Ishikawa (cell line): ENCODE measurements around the gene C12orf42.

ENCODE experiments used
- EP300 ChIP-seq: IDR thresholded peaks from 2 replicates; pipeline ENCODE4 v1.6.1; 2012; ENCODE audit warnings: borderline replicate concordance
- FOXM1 ChIP-seq: IDR thresholded peaks from 2 replicates; pipeline ENCODE4 v1.6.1; 2012; ENCODE audit warnings: low read depth, borderline replicate concordance
- MAX ChIP-seq: IDR thresholded peaks from 2 replicates; pipeline ENCODE4 v1.6.1; 2012
- RAD21 ChIP-seq: IDR thresholded peaks from 2 replicates; pipeline ENCODE4 v1.6.1; 2012; ENCODE audit warnings: low read depth
- REST ChIP-seq: IDR thresholded peaks from 2 replicates; pipeline ENCODE4 v1.6.1; 2012; ENCODE audit warnings: low read depth, mild to moderate bottlenecking
- TAF1 ChIP-seq: IDR thresholded peaks from 2 replicates; pipeline ENCODE4 v1.6.1; 2012; ENCODE audit warnings: low read depth, mild to moderate bottlenecking
- TEAD4 ChIP-seq: IDR thresholded peaks from 2 replicates; pipeline ENCODE4 v1.6.1; 2012
- YY1 ChIP-seq: IDR thresholded peaks from 2 replicates; pipeline ENCODE4 v1.6.1; 2012; ENCODE audit warnings: low read depth

GRCh38 chr12:103494734-103495468 is 867 bp downstream of the C12orf42 start:
- TF ChIP-seq EP300 (no peak), TEAD4 (no peak), YY1 (no peak), TAF1 (no peak), RAD21 (no peak), REST (no peak), FOXM1 (no peak), MAX (no peak)
